Inflammatory macrophage treated with lipopolysaccharide for 4 hours (primary cell): ENCODE results near the gene MAP4K4.
"Not testable (repeated sequence)": the region's sequence is repeated elsewhere in the genome, so short reads cannot be mapped to it uniquely, and the experiment has no call there.

ENCODE experiments used
- DNase-seq: peaks from one replicate; pipeline ENCODE4 v3.0.0-alpha.2; 2020

MAP4K4 gene

DNA sequence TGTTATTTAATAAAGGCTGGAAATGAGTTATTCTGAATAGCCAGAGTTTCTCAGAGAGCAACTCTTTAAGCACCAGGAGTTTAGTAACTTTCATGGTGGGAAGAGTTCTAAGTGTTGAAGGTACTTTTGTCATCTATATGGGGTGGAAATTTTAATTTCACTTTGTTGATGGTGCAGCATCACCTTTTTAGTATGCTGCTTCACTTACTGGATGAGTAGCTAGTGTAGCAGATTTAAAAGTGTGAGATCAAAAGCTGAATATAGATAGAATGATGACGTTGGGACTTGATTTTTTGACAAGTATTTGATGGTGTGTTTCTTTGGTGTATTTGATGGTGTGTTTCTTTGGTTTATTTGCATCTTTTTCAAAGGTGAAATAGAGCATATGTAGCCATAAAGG lies 47.3 kb downstream of the MAP4K4 start:
- no peak for DNase-seq

DNA sequence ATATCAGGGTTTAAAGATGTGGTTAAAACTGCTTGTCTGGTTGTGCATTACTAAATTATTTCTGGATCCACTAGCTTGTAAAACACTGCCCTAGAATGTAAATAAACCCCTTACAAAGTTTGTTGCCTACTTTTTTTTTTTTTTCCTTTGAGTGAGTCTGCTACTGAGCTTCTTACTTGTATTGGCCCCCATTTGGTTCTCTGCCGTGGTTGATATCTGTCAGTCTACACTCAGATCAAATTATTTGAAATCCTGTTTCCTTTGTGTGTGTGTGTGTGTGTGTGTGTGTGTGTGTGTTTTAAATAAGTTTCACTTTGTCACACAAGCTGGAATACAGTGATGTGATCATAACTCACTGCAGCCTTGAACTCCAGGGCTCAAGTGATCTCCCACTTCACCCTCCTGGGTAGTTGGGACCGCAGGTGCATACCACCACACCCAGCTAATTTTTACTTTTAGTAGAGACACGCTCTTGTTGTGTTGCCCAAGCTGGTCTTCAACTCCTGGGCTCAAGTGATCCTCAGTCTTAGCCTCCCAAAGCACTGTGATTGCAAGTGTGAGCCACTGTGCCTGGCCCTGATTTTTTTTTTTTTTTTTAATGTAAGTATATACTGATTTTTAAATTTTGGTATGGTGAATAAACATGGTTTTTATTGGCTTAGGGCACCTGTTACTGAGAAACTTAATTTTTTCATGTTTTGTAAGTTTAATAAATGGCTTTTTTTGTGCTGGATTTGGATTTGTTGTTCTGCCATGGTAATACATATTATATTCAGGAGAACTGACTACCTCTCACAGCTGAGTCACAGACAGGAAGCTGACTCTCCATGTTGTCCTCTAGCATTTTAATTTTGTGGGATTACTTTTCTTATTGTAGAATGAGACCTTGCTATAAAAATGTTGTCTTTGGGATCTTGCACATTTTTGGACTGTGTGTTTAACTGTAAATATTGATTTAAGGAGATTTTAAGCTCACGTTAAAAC lies 48.5 kb downstream of the MAP4K4 start:
- no peak for DNase-seq

DNA sequence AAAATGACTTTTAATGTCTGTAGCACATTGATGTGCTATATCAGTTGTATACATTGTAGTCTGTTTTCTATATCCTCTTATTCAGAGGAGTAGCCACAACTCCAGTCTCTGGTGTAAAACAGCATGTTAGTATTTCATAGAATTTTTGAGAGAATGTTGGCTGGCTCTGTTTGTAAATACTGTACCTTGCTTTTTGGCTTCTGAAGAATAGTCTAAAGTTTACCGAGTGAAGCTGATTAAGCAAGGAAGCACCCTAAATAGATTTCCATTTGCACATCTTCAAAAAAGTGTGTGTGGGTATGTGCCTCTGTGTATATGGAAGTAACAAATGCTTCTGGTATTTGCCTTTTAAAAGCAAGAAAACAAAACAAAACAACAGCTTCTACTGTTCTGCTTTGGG lies 50.5 kb downstream of the MAP4K4 start:
- no peak for DNase-seq

DNA sequence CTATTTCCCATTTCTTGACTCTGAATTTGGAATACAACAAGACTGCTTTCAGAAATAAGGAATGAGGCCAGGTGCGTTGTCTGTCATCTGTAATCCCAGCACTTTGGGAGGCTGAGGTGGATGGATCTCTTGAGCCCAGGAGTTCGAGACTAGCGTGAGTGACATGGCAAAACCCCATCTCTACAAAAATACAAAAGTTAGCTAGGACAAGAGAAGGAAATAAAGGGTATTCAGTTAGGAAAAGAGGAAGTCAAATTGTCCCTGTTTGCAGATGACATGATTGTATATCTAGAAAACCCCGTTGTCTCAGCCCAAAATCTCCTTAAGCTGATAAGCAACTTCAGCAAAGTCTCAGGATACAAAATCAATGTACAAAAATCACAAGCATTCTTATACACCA lies 51.0 kb downstream of the MAP4K4 start:
- not testable (repeated sequence) for DNase-seq

DNA sequence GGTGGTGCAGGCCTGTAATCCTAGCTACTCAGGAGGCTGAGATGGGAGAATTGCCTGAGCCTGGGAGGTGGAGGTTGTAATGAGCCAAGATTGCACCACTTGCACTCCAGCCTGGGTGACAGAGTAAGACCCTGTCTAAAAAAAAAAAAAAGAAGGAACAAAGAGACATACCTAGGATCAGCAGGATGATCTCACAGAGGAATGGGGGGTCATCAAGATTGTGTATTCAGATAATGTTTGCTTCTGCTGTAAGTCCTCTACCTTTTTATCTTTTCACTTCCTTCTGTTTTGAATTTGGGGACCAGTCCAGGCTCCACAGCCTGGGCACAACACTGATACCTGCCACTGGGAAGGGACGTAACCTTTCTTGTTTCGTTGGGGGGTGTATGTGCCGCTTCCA lies 53.2 kb downstream of the MAP4K4 start:
- DNase-seq, result no peak

DNA sequence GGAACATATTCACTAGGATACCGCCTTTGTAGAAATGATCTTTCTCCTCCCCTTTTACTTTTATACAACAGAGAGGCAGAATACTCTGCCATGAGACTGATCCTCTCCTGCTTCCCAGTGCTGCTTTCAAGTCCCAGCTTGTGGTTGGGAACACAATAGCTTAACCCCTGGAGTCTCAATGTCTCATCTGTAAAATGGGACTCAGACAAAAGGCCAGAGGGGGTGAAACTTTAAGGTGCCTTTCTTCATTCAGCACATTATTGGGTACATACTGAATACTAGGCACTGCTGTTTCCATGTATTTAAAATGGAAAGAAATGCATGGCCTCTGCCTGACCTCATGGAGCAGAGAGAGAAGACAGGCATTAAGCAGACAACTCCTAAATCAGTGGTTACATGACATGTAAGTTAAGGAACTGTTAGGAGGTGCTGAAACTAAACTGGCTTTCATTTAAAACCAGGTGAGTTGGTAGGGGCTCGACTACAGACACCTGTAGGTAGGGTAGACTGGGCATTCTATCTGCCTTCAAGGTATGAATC lies 53.8 kb downstream of the MAP4K4 start:
- no peak for DNase-seq

DNA sequence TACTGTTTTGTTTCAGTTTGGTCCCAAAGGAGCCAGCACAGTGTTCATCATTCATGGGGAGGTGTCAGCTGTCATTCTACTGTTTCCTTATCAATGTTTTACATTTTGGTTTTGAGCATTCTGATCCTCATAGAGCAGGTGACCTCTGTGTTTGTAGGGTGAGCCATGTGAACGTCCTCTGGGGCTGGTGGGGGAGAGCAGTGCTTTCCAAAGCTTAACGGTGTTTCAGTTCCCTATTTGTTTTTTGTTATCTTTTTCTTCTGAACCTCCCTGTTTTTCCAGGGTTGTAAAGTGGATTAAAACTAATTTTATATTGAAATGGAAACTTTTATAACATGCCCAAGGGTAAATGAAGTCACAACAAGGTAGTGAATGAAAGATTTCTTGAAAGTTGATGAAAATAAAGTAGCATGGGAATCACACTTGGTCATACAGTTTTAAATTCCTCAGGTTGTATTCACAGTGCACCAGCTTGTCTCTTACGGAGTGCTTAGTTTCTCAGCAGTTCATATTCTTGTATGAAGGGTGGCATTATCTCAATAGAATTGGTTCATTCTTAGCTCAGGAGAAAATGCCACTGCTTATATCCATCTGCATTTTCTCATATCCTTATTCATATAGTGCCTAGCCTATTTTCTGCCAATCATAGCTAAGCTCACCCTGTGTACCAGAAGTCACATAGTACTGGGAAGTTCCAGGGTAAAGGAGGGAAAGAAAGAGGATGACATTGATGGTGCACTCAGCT lies 54.5 kb downstream of the MAP4K4 start:
- peak; percentile 19 for DNase-seq

DNA sequence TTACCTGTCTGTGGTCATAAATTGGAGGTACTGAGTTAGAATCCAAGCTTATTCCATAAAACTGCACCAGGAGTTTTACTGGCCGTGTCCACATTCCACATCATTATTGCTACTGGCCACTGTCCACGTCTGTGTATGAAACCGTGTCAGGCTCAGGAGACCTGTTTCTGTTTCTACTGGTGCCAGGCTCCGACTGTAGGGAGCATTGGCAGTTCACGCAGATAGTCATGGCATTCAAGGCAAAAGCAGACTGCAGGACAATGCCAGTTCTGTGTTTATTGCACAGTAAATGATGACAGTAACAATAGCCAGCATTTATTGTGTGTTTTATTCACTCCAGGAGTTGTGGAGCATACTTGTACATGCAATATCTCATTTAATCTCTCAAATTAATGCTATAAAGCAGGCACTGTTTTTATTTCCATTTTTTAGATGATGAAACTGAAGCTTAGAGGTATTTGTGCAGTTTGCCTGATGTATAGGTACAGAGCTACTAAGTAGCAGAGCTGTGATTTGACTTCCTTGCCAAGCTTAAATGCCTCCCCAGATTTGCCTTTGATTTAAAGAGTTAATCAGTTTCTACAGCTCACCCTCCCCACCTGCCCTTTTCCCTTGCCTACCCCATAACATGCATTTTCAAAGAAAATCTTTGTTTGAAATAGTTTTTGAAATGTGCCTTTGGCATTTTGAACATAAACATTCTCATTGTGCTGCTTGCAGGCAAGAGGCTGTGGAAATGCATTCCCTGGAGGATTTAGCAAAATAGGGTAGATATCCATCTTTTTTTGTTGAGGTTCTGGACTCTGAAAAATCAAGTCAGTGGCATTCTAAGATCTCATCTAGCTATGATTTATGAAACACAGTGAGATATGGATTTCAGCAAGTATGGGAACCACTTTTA lies 55.5 kb downstream of the MAP4K4 start:
- no peak for DNase-seq

DNA sequence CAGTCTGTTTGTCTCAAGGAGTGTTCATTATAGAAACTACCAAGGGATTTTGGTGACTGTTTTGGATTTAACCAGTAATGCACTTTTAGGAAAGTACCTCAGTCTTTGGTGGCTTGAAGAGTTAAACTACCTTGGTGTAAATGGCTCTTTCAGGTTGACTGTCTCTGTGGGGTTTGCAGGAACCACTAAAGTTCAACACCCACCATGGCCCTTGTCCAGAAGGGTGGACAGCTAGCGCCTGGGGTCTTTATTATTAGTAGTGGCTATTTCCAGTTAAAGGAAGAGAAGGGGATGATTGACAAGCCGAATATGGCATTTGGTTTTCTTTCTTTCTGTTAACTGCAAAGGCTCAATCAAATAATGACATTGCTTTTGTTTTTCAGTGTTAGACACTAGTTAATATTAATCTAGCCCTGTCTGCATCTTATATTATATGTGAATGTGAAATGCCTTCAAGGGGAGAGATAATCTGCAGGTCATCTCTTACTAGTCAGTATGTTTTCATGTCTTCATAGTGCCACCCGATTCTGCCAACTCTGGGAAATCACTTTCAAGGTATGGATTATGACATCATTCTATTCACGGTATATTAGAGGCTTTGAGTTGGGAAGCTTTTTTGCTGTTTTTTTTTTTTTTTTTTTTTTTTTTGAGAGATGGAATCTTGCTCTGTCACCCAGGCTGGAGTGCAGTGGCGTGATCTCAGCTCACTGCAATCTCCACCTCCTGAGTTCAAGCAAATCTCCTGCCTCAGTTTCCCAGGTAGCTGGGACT lies 56.4 kb downstream of the MAP4K4 start:
- DNase-seq, result no peak

DNA sequence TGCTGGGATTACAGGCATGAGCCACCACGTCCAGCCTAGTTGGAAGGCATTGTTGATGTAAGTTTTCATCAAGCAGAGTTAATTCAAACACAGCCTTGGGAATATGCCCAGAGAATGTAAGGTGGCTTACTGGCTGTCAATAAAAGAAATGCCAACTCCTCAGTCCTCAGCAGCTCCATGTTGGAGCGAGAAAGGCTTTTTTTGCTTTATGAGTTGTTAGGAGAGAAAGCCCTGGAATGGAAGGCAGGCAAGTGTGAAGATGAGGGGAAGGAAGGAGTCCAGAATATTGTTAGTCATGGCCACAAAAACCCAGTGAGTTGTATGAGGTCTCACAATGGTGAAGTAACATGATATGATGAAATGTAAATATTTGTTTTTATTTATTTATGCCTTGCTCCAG lies 57.1 kb downstream of the MAP4K4 start:
- DNase-seq, result peak; percentile 55

DNA sequence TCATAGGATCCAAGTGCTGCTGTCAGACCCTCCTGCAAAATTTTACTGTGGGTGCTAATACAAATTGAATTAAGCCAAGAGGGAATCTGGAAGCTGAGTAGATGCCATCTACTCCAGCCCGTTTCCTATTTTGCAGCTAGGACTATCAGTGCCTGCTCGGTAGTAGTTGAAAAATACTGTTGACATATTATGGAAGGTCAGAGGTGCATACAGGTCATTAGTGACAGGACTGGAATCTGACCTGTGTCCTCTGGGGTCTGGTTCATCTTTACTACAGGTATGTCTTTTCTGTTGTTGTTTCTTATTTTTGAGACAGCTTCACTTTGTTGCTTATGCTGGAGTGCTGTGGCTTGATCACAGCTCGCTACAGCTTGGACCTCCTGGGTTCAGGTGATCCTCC lies 58.8 kb downstream of the MAP4K4 start:
- DNase-seq, result no peak

DNA sequence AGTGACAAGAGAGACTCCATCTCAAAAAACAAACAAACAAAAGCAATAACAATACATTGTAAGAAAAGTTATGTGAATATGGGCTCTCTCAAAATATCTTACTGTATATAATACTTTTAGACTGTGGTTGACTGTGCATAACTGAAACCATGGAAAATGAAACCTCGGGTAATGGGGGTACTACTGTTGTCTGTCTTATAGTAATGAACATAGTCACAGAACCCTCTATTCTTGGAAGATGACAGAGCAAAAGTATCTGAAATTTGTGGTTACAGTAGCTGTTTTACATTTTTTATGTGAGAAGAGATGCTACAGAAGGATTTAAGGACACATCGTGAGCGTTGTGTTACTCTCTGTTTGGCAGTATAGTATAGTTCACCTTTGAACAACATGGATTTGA lies 60.5 kb downstream of the MAP4K4 start:
- DNase-seq, result peak; percentile 32

DNA sequence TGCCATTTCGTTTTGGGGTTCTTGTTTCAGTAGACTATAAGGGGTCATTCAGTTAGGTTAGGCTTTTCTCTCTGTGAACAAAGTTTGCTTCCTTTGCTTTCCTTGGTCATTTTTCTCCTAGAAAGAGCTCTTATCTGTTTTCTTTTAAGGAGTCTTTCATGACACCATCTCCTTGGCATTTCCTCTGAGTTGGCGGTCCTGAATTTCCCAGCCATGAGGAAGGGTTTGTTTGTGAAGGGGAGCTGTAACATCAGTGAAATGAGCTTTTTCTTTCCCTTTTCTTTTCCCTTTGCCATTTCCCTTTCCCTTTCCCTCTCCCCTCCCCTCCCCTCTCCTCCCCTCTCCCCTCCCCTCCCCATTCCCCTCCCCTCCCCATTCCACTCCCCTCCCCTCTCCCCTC lies 61.7 kb downstream of the MAP4K4 start:
- peak; percentile 65 for DNase-seq

DNA sequence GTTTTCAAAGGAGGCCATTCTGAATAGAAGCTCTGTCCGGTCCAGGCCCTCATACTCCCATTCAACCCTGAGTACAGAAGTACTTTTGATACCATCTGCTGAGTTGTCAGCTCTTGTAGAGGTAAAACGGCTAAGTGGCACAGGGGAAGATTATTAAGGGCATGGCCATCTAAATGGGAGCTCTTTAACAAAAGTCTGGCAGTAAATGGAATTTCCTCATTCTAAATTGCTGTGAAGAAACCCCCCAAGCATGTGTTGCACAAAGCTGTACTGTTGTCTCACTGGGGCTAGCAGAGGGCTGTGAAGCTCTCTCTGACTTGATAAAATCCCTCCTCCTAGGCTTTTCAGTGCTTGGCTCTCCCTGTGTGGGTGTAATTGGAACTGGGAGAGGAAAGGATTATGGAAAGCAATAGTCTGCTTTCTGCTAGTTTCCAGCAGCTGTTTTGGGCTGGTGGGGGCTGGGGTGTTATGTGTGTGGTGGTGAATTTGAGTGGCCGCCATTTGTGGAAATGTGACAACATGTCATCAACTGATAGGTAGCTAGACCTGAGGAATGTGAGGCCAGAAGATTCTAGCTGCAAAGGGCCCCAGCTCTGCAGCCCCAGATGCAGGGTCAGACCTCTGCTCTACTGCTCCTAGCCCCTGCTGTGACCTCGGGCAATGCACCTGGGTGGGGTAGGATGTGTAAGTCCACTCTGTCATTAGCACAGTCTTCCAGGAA lies 65.1 kb downstream of the MAP4K4 start:
- peak; percentile 39 for DNase-seq

DNA sequence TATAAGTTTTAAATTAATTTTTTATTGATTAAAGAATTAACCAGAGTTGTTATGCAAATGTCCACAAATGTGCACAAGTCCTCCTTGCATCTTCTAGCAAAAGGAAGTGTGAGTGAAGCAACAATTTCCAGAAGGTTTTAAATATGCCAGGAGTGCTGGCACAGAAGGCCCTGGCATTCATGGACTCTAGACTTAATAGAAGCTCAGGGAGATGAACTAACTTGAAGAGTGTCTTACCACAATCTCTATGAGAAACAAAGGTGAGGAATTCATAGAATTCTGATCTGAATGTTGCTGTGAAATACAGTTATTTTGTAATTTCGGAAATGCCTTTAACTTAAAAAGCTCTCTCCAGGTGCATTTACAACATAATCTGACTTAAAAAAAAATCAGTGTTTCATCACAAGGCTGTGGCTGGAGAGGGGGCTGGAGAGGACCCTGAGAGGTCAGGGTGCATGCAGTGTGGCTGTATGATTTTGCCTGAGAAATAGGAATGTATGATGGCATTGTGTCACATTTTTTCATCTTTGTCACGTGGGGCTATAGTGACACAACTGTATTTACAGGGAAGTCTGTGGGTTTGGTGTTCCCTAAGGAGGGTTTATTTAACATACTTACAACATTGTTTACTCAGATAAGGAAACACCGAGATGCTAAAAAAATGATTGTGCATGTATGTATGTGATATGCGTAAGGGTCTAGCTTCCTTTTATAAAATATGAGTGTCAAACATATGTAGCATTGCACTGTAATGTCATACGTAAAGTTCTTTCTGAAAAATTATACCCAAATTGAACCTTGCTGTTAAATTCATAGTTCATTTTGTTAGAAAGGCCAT lies 66.2 kb downstream of the MAP4K4 start:
- DNase-seq, result peak; percentile 76

DNA sequence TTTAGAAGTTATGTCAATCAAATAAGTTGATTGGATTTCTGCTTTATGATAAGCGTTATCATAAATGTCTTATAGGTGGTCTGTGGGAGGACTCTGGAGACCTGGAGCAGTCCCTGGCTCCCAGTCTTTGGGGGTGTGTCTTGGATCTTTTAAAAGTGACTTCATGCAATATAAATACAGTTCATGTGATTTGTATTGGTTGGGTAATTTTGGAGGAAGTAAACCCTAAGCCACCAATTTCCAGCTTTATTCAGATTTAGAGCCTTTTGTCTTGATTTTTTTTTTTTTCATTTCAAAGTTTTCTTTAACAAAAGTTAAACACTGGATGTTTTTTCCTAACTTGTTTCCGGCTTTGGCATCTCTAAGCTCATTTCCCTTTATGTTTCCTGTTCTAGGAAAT lies 68.8 kb downstream of the MAP4K4 start:
- DNase-seq, result peak; percentile 61

DNA sequence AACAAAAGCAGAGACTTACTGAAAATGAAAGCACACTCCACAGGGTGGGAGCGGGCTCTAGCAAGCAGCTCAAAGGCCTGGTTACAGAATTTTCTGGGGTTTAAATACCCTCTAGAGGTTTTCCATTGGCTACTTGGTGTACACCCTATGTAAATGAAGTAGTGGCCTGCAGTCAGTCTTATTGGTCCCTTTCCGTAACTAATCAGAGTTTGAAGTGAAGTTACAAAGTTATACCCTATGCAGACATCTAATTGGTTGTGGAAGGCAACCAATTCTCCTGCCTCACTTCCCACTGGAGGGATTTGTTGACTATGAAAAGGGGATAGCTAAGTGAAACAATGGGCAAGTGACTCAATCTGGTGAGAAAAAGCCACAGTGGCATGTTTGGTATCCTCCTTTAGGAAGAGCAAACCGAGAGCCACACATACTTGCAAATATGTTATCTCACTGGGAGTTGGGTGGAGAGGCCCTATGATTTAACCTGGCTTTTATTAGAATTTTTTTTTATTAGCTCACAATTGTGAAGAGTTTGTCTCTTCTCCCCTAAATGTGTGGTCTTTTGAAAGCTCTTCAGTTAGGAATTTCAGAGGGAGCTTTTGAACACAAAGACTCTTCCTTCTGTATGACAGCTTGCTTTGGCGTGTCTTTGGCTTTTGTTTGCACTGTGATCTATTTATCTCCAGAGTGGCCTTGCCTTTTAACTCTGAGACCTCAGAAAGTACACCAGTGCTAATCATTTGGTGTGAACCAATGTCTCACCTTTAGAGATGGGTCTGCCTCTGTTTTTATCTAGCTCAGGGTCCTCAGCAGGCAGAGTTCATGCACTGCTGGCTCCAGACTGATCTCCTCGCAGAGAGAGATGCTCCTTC lies 69.6 kb downstream of the MAP4K4 start:
- DNase-seq, result peak; percentile 12

DNA sequence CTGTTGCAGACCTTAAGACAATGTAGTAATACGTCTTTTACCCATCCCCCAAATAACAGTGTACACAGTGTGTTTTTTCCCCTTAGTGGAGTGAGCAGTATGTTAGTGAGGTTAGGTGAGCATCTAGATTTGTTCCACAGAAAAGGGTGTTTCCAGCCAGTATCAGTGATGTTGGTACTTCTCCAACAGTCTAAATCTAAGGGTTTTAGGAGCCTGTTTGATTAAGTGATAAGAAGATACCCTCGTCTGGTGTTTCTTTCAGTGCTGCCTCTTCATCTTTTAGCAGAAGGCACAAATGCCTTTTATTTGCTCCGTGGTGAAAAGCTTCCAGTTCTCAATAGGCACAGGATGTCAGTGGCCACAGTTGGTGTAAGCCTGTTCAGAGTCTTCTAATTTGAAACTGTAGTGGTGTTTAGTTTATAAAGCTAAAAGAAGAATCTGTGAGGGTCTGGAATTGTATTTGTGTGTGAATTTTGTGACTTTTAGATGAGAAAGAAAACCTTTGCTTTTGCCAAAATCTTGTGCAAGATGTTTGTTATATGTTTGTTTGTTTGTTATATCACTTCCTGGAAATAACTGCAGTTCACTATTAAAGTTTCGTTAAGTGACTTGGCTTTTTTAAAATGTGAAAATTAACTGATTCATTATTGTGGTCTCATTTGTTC lies 71.2 kb downstream of the MAP4K4 start:
- DNase-seq, result no peak

DNA sequence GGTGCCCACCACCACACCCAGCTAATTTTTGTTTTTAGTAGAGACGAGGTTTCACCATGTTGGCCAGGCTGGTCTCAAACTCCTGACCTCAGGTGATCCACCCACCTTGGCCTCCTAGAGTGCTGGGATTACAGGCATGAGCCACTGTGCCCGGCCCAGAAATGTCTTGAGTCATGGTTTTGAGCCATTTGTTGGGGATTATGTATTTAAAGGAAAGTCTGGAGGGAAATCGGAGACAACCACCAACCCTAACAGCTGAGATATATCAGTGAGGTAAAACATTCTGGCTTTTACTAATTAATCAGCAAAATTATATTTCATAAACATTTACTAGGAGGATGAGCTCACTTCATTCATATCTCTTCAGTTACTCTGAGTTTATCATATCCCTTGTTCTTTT lies 72.2 kb downstream of the MAP4K4 start:
- not testable (repeated sequence) for DNase-seq
